MM.1S (cell line): ENCODE data around the gene ZBTB42.

Experiments used
- CTCF ChIP-seq: fragments of 300-600 bp; sonication (generic); IDR thresholded peaks from 2 replicates; pipeline ENCODE4 v1.5.1; 2016; ENCODE audit warnings: antibody characterized with exemption, low read length, mixed read lengths
- EZH2 ChIP-seq: fragments of 300-600 bp; sonication (generic); optimal IDR thresholded peaks from 2 replicates; pipeline ENCODE3; 2017; ENCODE audit warnings: low read depth, mild to moderate bottlenecking, antibody characterized with exemption, low read length, mixed read lengths

DNA sequence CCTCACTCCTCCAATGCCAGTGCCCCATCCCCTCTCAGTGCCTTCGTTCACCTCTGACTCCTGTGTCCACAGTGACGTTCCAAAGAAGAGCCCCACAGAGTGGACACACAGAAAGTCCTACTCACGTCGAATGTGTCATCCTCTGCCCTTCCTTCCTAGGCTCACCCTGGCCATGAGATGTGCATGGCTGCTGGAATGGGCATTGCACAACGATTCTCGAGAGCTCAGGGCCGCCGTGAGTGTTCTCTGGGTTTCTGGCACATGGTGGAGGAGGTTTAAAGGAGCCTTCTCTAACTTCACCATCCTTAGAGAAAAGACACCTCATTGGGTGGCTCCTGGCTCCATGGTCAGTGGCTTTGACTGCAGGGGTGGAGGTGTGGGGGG is 51.4 kb downstream of the ZBTB42 start:
- TF ChIP-seq EZH2 (no peak), CTCF (no peak)
